Caco-2 (cell line): ENCODE data around the gene TMEM258. TPM values are rescaled to one million over a fixed set of nuclear protein-coding genes. Genes with fewer than 3 reads are reported as not detected.

ENCODE experiments used
- BruUV-seq: library from RNA; stranded (reverse); fragments of 400-500 nt; replicated peaks from 2 replicates; lab custom pipeline; 2021; lab: Mats Ljungman, UMichigan
- CTCF ChIA-PET: fragments of 300-600 bp; sonication (Branson Sonifier 250); formaldehyde crosslinking; loops from one replicate; lab custom pipeline; 2022; ENCODE audit warnings: antibody characterized with exemption; lab: Charles Lee
- POLR2A ChIA-PET: fragments of 300-600 bp; sonication (Branson Sonifier 250); formaldehyde crosslinking; loops from one replicate; lab custom pipeline; 2022; ENCODE audit warnings: antibody characterized with exemption; lab: Charles Lee
- DNase-seq, 2 experiments: peaks; one replicate each; pipeline versions ENCODE4 v3.0.0 to v3.0.0-alpha.2; 2020 to 2022
- H3K27me3 ChIP-seq: replicated peaks from 2 replicates; pipeline ENCODE4 v1.6.0; 2011; ENCODE audit warnings: low read length; ENCODE audit not compliant: control insufficient read depth, insufficient read depth
- H3K36me3 ChIP-seq: 2 replicates; pipeline ENCODE4 v1.5.1; 2011; ENCODE audit warnings: low read length; ENCODE audit not compliant: control insufficient read depth, insufficient read depth
- H3K4me1 ChIP-seq: fragments of 250-450 bp; sonication (Bioruptor Pico); 2 replicates; pipeline ENCODE4 v1.5.1; 2020; ENCODE audit warnings: mild to moderate bottlenecking
- H3K4me3 ChIP-seq: 2 replicates; pipeline ENCODE4 v1.5.1; 2011; ENCODE audit warnings: low read depth, mild to moderate bottlenecking, control low read depth, low read length
- H3K9me3 ChIP-seq: fragments of 250-450 bp; sonication (Bioruptor Pico); 2 replicates; pipeline ENCODE4 v1.5.1; 2020; ENCODE audit warnings: mild to moderate bottlenecking, moderate library complexity
- H3K27ac Mint-ChIP-seq: one replicate; pipeline ENCODE4 v1.8.0; 2022; ENCODE audit warnings: mixed read lengths; ENCODE audit not compliant: unreplicated experiment
- H3K27me3 Mint-ChIP-seq: one replicate; pipeline ENCODE4 v1.8.0; 2022; ENCODE audit warnings: mixed read lengths; ENCODE audit not compliant: insufficient read depth, unreplicated experiment
- H3K36me3 Mint-ChIP-seq: one replicate; pipeline ENCODE4 v1.8.0; 2022; ENCODE audit warnings: mild to moderate bottlenecking, mixed read lengths; ENCODE audit not compliant: insufficient read depth, unreplicated experiment
- H3K4me1 Mint-ChIP-seq: one replicate; pipeline ENCODE4 v1.8.0; 2022; ENCODE audit warnings: low read depth, mixed read lengths; ENCODE audit not compliant: unreplicated experiment
- H3K4me3 Mint-ChIP-seq: one replicate; pipeline ENCODE4 v1.8.0; 2022; ENCODE audit warnings: mild to moderate bottlenecking, moderate library complexity, mixed read lengths; ENCODE audit not compliant: unreplicated experiment
- H3K9me3 Mint-ChIP-seq: one replicate; pipeline ENCODE4 v1.8.0; 2022; ENCODE audit warnings: mixed read lengths; ENCODE audit not compliant: unreplicated experiment
- intact Hi-C: fragments of 100-400 bp; cut with micrococcal nuclease; formaldehyde crosslinking; loops from one replicate; pipeline ENCODE4 v1.10.0; 2022; ENCODE audit not compliant: unreplicated experiment
- total RNA-seq: library from RNA; stranded (reverse); gene quantifications from 2 replicates; pipeline ENCODE4 v1.2.3, GENCODE V29; 2022
- TF ChIP-seq, protein P1 (sequence below), 2 experiments: fragments of 200-600 bp in 1 of 2; IDR thresholded peaks; 1 replicate in 1 of 2; 2 replicates in 1 of 2; pipeline versions ENCODE4 v1.5.1 to v1.8.0; 2011 to 2022; ENCODE audit warnings: antibody characterized with exemption in 1 of 2, control low read depth in 1 of 2, inconsistent platforms in 1 of 2, low read depth in 1 of 2, low read length in 1 of 2, mild to moderate bottlenecking in 1 of 2, moderate library complexity in 1 of 2; ENCODE audit not compliant: insufficient read depth in 1 of 2, severe bottlenecking in 1 of 2, unreplicated experiment in 1 of 2

Gene TMEM258
- total RNA-seq, 1 experiment from 2014 or later = 197 TPM

DNA sequence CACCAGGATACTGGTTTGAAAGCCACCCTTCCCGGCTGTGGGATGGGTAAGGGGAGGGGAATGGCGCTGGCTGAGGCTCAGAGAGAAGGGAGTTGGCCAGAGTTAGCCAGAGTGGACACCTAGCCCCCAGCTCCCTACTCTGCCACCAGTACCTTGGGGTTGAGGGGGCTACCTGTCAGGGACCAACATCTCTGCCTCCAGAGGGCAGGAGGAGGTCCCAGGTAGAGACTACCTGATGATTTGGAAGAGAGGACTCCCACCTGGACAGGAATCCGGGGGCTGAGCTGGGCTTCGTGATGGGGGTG is 36.3 kb downstream of the TMEM258 start:
- H3K27me3 ChIP-seq = no peaks in the 10 kb centered on the region
- no TSS peak for BruUV-seq
- POLR2A ChIA-PET = no interaction called here
- TF ChIP-seq, protein P1, sequence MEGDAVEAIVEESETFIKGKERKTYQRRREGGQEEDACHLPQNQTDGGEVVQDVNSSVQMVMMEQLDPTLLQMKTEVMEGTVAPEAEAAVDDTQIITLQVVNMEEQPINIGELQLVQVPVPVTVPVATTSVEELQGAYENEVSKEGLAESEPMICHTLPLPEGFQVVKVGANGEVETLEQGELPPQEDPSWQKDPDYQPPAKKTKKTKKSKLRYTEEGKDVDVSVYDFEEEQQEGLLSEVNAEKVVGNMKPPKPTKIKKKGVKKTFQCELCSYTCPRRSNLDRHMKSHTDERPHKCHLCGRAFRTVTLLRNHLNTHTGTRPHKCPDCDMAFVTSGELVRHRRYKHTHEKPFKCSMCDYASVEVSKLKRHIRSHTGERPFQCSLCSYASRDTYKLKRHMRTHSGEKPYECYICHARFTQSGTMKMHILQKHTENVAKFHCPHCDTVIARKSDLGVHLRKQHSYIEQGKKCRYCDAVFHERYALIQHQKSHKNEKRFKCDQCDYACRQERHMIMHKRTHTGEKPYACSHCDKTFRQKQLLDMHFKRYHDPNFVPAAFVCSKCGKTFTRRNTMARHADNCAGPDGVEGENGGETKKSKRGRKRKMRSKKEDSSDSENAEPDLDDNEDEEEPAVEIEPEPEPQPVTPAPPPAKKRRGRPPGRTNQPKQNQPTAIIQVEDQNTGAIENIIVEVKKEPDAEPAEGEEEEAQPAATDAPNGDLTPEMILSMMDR (IDR thresholded peaks at IDR 0.05; ENCODE audit: insufficient read depth in 1 of 2, low read depth in 1 of 2, low read length in 1 of 2, severe bottlenecking in 1 of 2, unreplicated experiment in 1 of 2) = no peak
- peaks cover 42% of the 10 kb centered on the region for H3K36me3 Mint-ChIP-seq
- no peaks in the 10 kb centered on the region for H3K9me3 Mint-ChIP-seq
- CTCF ChIA-PET = interaction anchor here (2.3 to 6.0 kb wide), 2 partner anchors 8 to 14 kb away, joined by 6 to 55 read pairs; no protein-coding TSS in a partner anchor
- no peaks in the 10 kb centered on the region for H3K27me3 Mint-ChIP-seq
- peak overlapping the region; percentile 18; the same call in 1 of the 2 replicates for H3K4me3 ChIP-seq
- H3K9me3 ChIP-seq = no peaks in the 10 kb centered on the region
- peaks cover 72% of the 10 kb centered on the region for H3K4me1 ChIP-seq
- H3K36me3 ChIP-seq = no peaks in the 10 kb centered on the region; the same call in 1 of the 2 replicates
- DNase-seq = no peak
- H3K4me1 Mint-ChIP-seq = peaks cover 37% of the 10 kb centered on the region
- H3K27ac Mint-ChIP-seq = peak overlapping the region; percentile 94
- H3K4me3 Mint-ChIP-seq = peak overlapping the region; percentile 71
- intact Hi-C loops = loop anchor here (1.0 kb wide), 1 partner anchor 13 kb away; no protein-coding TSS in a partner anchor

DNA sequence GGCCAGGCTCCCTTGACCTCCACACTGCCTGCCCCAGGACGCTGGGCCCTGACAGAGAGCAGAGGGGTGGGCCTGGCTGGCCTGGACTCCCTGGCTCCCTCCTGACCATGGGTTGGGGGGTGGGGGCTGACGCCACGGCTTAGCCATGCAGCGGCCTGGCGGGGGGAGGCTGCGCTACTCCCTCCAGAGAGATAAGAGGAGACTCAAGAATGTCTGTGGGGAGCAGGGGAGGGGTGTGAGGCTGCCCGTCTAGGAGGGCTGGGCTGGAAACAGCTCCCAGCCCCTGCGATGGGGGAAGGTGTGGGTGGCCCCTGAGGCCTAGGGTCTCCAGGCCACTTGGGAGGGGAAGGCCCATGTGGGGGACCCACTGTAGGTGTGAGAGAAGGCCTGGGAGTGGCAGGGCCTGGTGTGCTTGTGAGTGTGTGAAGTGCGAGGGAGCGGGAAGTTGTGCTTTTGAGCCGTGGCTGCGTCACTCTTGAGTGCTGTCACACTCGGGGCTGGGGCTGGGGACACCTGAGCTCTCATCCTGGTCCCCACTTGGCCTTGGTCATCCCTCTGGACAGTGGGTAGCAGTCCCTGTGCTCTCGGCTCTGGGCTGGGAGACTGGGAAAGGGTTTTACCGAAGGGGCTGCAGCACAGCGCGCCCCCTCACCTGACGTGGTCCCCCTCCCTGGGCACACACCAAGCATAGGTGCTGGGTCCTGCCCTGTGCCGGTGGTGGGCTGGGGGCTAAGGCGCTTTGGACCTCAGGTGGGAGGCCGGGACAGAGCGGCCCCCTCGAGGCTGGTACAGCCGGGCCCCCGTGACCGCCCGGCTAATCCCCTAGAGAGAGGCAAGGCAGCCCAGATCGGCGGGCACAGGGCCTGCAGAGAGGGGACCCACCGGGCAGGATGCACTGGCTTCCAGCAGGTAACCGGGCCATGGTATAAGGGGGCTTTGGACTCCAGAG is 37.6 kb downstream of the TMEM258 start:
- Histone ChIP-seq H3K27me3 (no peaks in the 10 kb centered on the region), H3K4me1 (peaks cover 72% of the 10 kb centered on the region), H3K9me3 (no peaks in the 10 kb centered on the region), H3K36me3 (no peaks in the 10 kb centered on the region; the same call in 1 of the 2 replicates), H3K4me3 (peak overlapping the region; percentile 82)
- DNase-seq = peak; percentile 82 to 91
- TF ChIP-seq, protein P1 (IDR thresholded peaks at IDR 0.05; ENCODE audit: insufficient read depth in 1 of 2, low read depth in 1 of 2, low read length in 1 of 2, severe bottlenecking in 1 of 2, unreplicated experiment in 1 of 2) = no peak
- peaks cover 42% of the 10 kb centered on the region for H3K36me3 Mint-ChIP-seq
- H3K4me1 Mint-ChIP-seq = peaks cover 37% of the 10 kb centered on the region
- peak overlapping the region; percentile 96 for H3K4me3 Mint-ChIP-seq
- H3K27ac Mint-ChIP-seq = peak overlapping the region; percentile 94
- no peaks in the 10 kb centered on the region for H3K9me3 Mint-ChIP-seq
- ChIA-PET POLR2A (interaction anchor here (0.5 to 0.8 kb wide), 2 partner anchors 15 to 73 kb away, joined by 3 to 4 read pairs; partner anchors contain the start of gene FADS2), CTCF (interaction anchor here (0.7 to 6.0 kb wide), 5 partner anchors 10 to 38 kb away, joined by 4 to 55 read pairs (median 8); partner anchors contain the start of genes FEN1 and TMEM258)
- BruUV-seq = no TSS peak
- intact Hi-C loops = loop anchor here (1.0 kb wide), 1 partner anchor 21 kb away; no protein-coding TSS in a partner anchor
- no peaks in the 10 kb centered on the region for H3K27me3 Mint-ChIP-seq

- H3K9me3 ChIP-seq = no peaks in the 10 kb centered on the region
- ChIA-PET CTCF (interaction anchor here (0.6 to 6.0 kb wide), 7 partner anchors 11 to 102 kb away, joined by 3 to 55 read pairs (median 6); partner anchors contain the start of genes FEN1 and TMEM258), POLR2A (interaction anchor here (1.0 kb wide), 1 partner anchor 196 kb away, joined by 3 read pairs; no protein-coding TSS in a partner anchor)
- H3K36me3 Mint-ChIP-seq = peaks cover 32% of the 10 kb centered on the region
- H3K4me1 Mint-ChIP-seq = peaks cover 43% of the 10 kb centered on the region
- TF ChIP-seq, protein P1 (IDR thresholded peaks at IDR 0.05; ENCODE audit: insufficient read depth in 1 of 2, low read depth in 1 of 2, low read length in 1 of 2, severe bottlenecking in 1 of 2, unreplicated experiment in 1 of 2) = no peak
- peak overlapping the region; percentile 82 for H3K4me3 ChIP-seq
- H3K27me3 Mint-ChIP-seq = no peaks in the 10 kb centered on the region
- H3K4me1 ChIP-seq = peaks cover 63% of the 10 kb centered on the region
- no peak for DNase-seq
- peak overlapping the region; percentile 94 for H3K27ac Mint-ChIP-seq
- intact Hi-C loops = loop anchor here (1.0 kb wide), 1 partner anchor 23 kb away; no protein-coding TSS in a partner anchor
- H3K9me3 Mint-ChIP-seq = no peaks in the 10 kb centered on the region
- no peaks in the 10 kb centered on the region for H3K36me3 ChIP-seq
- no TSS peak for BruUV-seq
- peak overlapping the region; percentile 96 for H3K4me3 Mint-ChIP-seq
- H3K27me3 ChIP-seq = no peaks in the 10 kb centered on the region
These were observed 38.7 kb downstream of the TMEM258 start for GRCh38 chr11:61753672-61754071.
